ENCODE data around the gene RELN. TPM values are rescaled to one million over a fixed set of nuclear protein-coding genes. Genes with fewer than 3 reads are reported as not detected.

Gene RELN
- total RNA-seq, 2 experiments from 2014 or later = not detected

DNA sequence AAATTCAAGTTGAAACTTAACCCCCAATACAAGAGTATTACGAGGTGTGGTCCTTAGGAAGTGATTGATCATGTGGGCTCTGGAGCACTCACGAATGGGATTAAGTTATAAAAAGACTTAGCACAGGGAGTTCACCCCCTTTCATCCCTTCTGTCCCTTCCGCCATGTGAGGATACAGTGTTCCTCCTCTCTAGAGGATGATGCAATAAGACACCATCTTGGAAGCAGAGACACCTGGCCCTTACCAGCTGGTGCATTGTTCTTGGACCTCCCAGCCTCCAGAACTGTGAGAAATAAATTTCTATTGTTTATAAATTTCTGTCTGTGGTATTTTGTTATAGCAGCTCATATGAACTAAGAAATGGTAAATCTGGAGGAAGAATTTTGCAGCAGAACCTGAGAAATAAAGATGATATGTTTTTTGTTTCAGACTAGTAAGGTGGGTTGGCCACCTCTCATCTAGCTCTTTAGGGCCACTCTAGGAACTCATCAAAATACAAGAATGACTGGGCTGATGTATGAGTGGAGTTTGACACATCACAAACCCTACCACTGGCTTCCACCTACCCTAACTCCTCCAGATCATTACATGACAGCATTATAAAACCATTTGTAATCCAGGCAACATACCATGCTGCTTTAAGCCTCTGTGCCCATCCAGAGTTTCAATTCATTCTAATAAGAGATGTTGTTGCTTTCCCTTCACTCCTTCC is 565.8 kb downstream of the RELN start:
- Histone ChIP-seq H3K36me3 (ENCODE audit: insufficient read depth, low read length) (no peaks in the 10 kb centered on the region), H3K27ac (ENCODE audit: low read depth in 1 of 2, low read length in 2 of 2) (no peak overlapping the region), H3K4me3 (ENCODE audit: low read length) (no peak overlapping the region), H3K27me3 (ENCODE audit: control insufficient read depth in 1 of 2, insufficient read depth in 2 of 2, low read length in 2 of 2) (peaks cover 0 to 2% of the 10 kb centered on the region in 2 experiments), H3K4me1 (ENCODE audit: insufficient read depth, low read length) (no peaks in the 10 kb centered on the region), H3K9me3 (ENCODE audit: control insufficient read depth in 1 of 2, insufficient read depth in 1 of 2, low read length in 2 of 2) (no peaks in the 10 kb centered on the region)
- TF ChIP-seq, protein P1, sequence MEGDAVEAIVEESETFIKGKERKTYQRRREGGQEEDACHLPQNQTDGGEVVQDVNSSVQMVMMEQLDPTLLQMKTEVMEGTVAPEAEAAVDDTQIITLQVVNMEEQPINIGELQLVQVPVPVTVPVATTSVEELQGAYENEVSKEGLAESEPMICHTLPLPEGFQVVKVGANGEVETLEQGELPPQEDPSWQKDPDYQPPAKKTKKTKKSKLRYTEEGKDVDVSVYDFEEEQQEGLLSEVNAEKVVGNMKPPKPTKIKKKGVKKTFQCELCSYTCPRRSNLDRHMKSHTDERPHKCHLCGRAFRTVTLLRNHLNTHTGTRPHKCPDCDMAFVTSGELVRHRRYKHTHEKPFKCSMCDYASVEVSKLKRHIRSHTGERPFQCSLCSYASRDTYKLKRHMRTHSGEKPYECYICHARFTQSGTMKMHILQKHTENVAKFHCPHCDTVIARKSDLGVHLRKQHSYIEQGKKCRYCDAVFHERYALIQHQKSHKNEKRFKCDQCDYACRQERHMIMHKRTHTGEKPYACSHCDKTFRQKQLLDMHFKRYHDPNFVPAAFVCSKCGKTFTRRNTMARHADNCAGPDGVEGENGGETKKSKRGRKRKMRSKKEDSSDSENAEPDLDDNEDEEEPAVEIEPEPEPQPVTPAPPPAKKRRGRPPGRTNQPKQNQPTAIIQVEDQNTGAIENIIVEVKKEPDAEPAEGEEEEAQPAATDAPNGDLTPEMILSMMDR (IDR thresholded peaks at IDR 0.05) = no peak
- no peak for DNase-seq
- CTCF ChIA-PET = no interaction called here
- no peak overlapping the region for H3K4me3 Mint-ChIP-seq
- H3K27me3 Mint-ChIP-seq = peaks cover 23% of the 10 kb centered on the region
- no peak overlapping the region for H3K27ac Mint-ChIP-seq
- intact Hi-C loops (cut with DNase I, micrococcal nuclease) = no loop called here
- ATAC-seq (ENCODE audit: poor library complexity) = no peak
- no peaks in the 10 kb centered on the region for H3K36me3 Mint-ChIP-seq (ENCODE audit: low read depth)
- H3K9me3 Mint-ChIP-seq = no peaks in the 10 kb centered on the region
- H3K4me1 Mint-ChIP-seq (ENCODE audit: low read depth) = no peaks in the 10 kb centered on the region
- POLR2A ChIA-PET = no interaction called here

Other genes with a start within 250 kb of the RELN start
- 1 to 10 TPM; 7.7 to 9.3 TPM for gene ORC5, start 218.4 kb upstream of the RELN start, total RNA-seq

Measured in CD4-positive, alpha-beta T cell (primary cell).